GM18867 (cell line): ENCODE measurements around the gene SLFN12L.
A peak's percentile ranks its signal among the peaks of the same experiment; 100 is the strongest.
"Not testable (repeated sequence)": the region's sequence is repeated elsewhere in the genome, so short reads cannot be mapped to it uniquely, and the experiment has no call there.

ENCODE experiments used
- ATAC-seq: cut with Tn5 transposase; IDR thresholded peaks from one replicate; pipeline ENCODE4 v1.9.1; 2021; ENCODE audit warnings: mild to moderate bottlenecking, moderate library complexity; ENCODE audit not compliant: unreplicated experiment

Gene SLFN12L

GRCh38 chr17:35498448-35499178, 38.9 kb downstream of the SLFN12L start:
- ATAC-seq, result no peak

- no peak for ATAC-seq
Measured at GRCh38 chr17:35496451-35497290, 40.8 kb downstream of the SLFN12L start.

- no peak for ATAC-seq
Measured at GRCh38 chr17:35493040-35493439, 44.4 kb downstream of the SLFN12L start.

GRCh38 chr17:35491417-35491816, 46.1 kb downstream of the SLFN12L start:
- ATAC-seq, result no peak

- no peak for ATAC-seq
Measured at GRCh38 chr17:35489944-35490343, 47.5 kb downstream of the SLFN12L start.

- no peak for ATAC-seq
Measured at GRCh38 chr17:35488991-35489390, 48.5 kb downstream of the SLFN12L start.

GRCh38 chr17:35486920-35487732, 50.4 kb downstream of the SLFN12L start:
- peak; percentile 45 for ATAC-seq

GRCh38 chr17:35479271-35479670, 58.2 kb downstream of the SLFN12L start:
- no peak for ATAC-seq

GRCh38 chr17:35477248-35477647, 60.2 kb downstream of the SLFN12L start:
- ATAC-seq, result no peak

- no peak for ATAC-seq
Measured at GRCh38 chr17:35476283-35476820, 61.1 kb downstream of the SLFN12L start.

GRCh38 chr17:35468475-35468874, 69.0 kb downstream of the SLFN12L start:
- no peak for ATAC-seq

GRCh38 chr17:35467824-35468223, 69.7 kb downstream of the SLFN12L start:
- no peak for ATAC-seq

GRCh38 chr17:35460354-35460851, 77.1 kb downstream of the SLFN12L start:
- ATAC-seq, result peak; percentile 79

GRCh38 chr17:35454035-35454434, 83.4 kb downstream of the SLFN12L start:
- not testable (repeated sequence) for ATAC-seq

- ATAC-seq, result no peak
Measured at GRCh38 chr17:35453171-35453570, 84.3 kb downstream of the SLFN12L start.

GRCh38 chr17:35449371-35449931, 88.0 kb downstream of the SLFN12L start:
- ATAC-seq, result peak; percentile 60

- ATAC-seq, result no peak
Measured at GRCh38 chr17:35448899-35449227, 88.6 kb downstream of the SLFN12L start.

GRCh38 chr17:35448214-35448898, 89.1 kb downstream of the SLFN12L start, which contains the start of gene SLFN13:
Gene SLFN13, minus strand, starts transcription at chr17:35448766. Its CDS starts 3,086 bp downstream, at chr17:35445680.
- peak; percentile 60 for ATAC-seq

GRCh38 chr17:35447499-35447898, 90.0 kb downstream of the SLFN12L start:
- ATAC-seq, result no peak

GRCh38 chr17:35438433-35438832, 99.0 kb downstream of the SLFN12L start:
- no peak for ATAC-seq
